ENCODE data around the gene LAD1.

Gene LAD1

DNA sequence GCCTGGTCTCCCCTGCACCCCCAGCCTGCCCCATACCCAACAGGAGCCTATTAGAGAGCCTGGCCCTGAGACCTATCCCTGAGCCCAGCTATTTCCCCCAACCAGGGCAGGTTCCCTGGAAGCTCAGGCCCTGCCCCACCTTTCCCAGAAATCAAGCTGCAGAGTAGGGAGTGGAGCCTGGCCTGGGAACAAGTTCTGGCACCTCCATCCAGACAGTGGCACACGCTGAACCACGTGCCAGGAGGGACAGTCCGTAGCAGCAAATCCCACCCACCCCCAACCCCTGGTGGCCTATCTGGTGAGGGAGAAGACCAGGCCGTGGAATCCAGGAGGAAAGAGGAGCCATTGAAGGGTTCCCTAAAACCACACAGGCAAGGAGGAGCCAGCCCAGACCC, 44.2 kb downstream of the LAD1 start:
- no peak for DNase-seq (ENCODE audit: extremely low read depth, low read depth)
- TF ChIP-seq CTCF (IDR thresholded peaks at IDR 0.05; ENCODE audit: low read depth, low read length), result no peak

GRCh38 chr1:201354151-201354900, 44.8 kb downstream of the LAD1 start:
- DNase-seq (ENCODE audit: extremely low read depth, low read depth), result no peak
- TF ChIP-seq CTCF (IDR thresholded peaks at IDR 0.05; ENCODE audit: low read depth, low read length), result no peak

GRCh38 chr1:201353186-201353940, 45.8 kb downstream of the LAD1 start:
- DNase-seq (ENCODE audit: extremely low read depth, low read depth), result no peak
- no peak for TF ChIP-seq CTCF (IDR thresholded peaks at IDR 0.05; ENCODE audit: low read depth, low read length)

DNA sequence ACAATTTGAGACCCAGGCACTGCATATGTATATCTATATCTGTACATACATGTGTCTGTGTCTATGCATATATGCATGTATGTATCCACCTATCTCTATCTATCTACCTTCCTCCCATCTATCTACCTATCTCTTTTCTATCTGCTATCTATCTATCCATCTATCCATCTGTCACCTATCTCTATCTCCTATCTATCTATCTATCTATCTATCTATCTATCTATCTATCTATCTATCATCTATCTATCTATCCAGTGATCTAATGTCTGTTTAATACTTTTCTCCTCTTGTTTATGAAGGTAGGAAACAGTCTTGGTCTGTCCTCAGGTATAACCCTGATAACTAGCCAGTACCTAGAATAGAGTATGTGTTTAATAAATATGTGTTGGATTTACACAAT, 47.5 kb downstream of the LAD1 start:
- no peak for TF ChIP-seq CTCF (IDR thresholded peaks at IDR 0.05; ENCODE audit: low read depth, low read length)
- no peak for DNase-seq (ENCODE audit: extremely low read depth, low read depth)

DNA sequence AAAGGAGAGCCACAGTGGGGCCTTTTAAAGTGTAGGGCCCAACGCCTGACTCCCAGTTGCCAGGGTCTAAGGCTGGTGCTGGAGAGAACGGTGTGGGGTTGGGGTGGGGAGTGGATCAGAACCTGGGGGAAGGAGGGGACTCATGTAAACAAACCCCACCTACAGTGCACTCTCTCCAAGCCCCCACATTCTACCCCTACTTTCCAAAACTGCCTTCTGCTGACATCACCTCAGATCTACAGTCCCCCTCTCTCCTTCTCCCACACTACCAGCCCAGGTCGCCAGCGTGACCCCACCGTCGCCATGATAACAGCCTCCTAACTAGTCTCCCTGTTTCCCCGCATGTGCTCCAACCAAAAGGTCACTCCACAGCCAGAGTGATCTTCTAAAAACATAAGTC, 48.2 kb downstream of the LAD1 start:
- TF ChIP-seq CTCF (IDR thresholded peaks at IDR 0.05; ENCODE audit: low read depth, low read length), result no peak
- no peak for DNase-seq (ENCODE audit: extremely low read depth, low read depth)

DNA sequence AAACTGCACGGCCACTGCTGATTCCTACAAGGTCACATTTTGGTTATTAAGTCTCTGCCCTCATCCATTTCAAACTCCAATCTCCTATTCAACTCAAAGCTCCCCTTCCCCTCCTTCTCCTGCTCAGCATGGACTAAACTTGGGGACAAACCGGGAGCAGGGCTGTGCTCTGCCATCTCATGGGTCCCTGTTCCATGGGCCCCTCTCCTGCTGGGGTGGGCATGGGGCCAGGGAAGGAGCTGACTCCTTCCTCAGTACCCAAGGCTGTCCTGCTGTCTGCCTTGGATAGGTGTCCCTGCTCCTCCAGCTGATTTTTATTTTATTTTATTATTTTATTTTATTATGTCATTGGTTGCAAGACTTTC, 48.8 kb downstream of the LAD1 start:
- TF ChIP-seq CTCF (IDR thresholded peaks at IDR 0.05; ENCODE audit: low read depth, low read length), result no peak

DNA sequence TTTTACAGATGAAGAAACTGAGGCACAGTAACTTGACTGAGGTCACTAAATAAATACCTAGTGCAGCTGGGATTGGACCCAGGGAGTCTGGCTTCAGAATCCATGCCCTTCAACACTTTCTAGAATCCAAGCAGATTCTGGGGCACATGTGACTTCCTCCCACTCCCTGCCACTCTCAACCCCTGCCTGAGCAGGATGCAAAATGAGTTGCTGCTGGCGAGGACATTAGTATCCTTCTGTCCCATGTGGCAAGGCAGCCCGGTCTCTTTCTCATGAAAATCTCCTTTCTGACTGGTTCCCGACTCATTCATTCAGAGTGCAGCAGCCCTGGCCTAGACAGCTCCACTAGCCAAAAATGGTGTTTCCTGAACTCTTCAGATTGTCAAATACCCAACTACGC, 50.0 kb downstream of the LAD1 start:
- DNase-seq (ENCODE audit: extremely low read depth, low read depth), result no peak
- no peak for TF ChIP-seq CTCF (IDR thresholded peaks at IDR 0.05; ENCODE audit: low read depth, low read length)

More for the DNA sequence above, 48.8 kb downstream of the LAD1 start:
- no peak for DNase-seq (ENCODE audit: extremely low read depth, low read depth)
